ENCODE results near the gene DNM2.
"Not testable (repeated sequence)": the region's sequence is repeated elsewhere in the genome, so short reads cannot be mapped to it uniquely, and the experiment has no call there.

The DNM2 gene

GRCh38 chr19:10871711-10872545, 154.0 kb downstream of the DNM2 start:
- DNase-seq (ENCODE audit: low spot score) = peak; percentile 38
- Mint-ChIP-seq H3K4me3 (peak overlapping the region; percentile 92), H3K36me3 (ENCODE audit: low read depth) (peaks cover 6% of the 10 kb centered on the region), H3K9me3 (no peaks in the 10 kb centered on the region), H3K27ac (peak overlapping the region; percentile 95), H3K27me3 (ENCODE audit: low read depth) (no peaks in the 10 kb centered on the region), H3K4me1 (ENCODE audit: low read depth) (peaks cover 29% of the 10 kb centered on the region)

DNA sequence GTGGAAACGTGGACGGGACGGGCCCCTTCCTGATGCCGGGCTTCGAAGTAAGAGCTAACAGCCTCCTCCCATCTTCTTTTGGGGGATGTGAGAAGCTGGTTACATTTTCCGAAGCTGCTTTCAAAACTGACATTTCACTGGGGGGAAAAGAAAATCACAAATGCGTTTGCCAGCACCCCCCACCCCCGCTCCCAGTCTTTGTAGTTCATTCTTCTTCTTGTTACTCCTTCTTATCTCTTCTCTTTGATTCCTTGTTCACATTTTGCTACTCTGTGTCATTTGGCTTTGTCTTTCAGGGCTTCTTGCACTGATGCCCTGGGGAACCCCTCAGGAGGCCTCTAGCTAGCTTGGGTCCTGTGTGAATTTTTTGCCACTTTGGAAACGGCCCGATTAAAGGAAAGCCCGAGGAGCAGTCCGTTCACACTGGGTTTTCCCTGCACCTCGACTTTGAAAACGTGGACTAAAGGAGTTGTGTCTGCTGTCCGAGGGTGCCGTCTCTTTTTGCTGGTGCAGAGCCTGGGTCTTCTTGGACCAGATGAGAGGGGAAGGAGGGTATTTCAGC, 154.7 kb downstream of the DNM2 start:
- Mint-ChIP-seq H3K36me3 (ENCODE audit: low read depth) (peaks cover 6% of the 10 kb centered on the region), H3K4me3 (peak overlapping the region; percentile 92), H3K4me1 (ENCODE audit: low read depth) (peaks cover 31% of the 10 kb centered on the region), H3K27ac (peak overlapping the region; percentile 95), H3K27me3 (ENCODE audit: low read depth) (no peaks in the 10 kb centered on the region), H3K9me3 (no peaks in the 10 kb centered on the region)
- no peak for DNase-seq (ENCODE audit: low spot score)

GRCh38 chr19:10874024-10874423, 156.1 kb downstream of the DNM2 start:
- DNase-seq (ENCODE audit: low spot score) = no peak
- Mint-ChIP-seq H3K9me3 (no peaks in the 10 kb centered on the region), H3K27ac (peak overlapping the region; percentile 55), H3K4me1 (ENCODE audit: low read depth) (peaks cover 34% of the 10 kb centered on the region), H3K36me3 (ENCODE audit: low read depth) (peaks cover 6% of the 10 kb centered on the region), H3K27me3 (ENCODE audit: low read depth) (no peaks in the 10 kb centered on the region), H3K4me3 (peak overlapping the region; percentile 42)

- H3K27ac Mint-ChIP-seq = peak overlapping the region; percentile 26
- no peaks in the 10 kb centered on the region for H3K27me3 Mint-ChIP-seq (ENCODE audit: low read depth)
- no peak overlapping the region for H3K4me3 Mint-ChIP-seq
- no peaks in the 10 kb centered on the region for H3K9me3 Mint-ChIP-seq
- peaks cover 31% of the 10 kb centered on the region for H3K4me1 Mint-ChIP-seq (ENCODE audit: low read depth)
- no peak for DNase-seq (ENCODE audit: low spot score)
- peaks cover 9% of the 10 kb centered on the region for H3K36me3 Mint-ChIP-seq (ENCODE audit: low read depth)
Observed at GRCh38 chr19:10876459-10877240, 158.8 kb downstream of the DNM2 start.

GRCh38 chr19:10877608-10878007, 159.7 kb downstream of the DNM2 start:
- DNase-seq (ENCODE audit: low spot score); H3K27me3 Mint-ChIP-seq (ENCODE audit: low read depth); H3K4me3 Mint-ChIP-seq; H3K9me3 Mint-ChIP-seq; H3K36me3 Mint-ChIP-seq (ENCODE audit: low read depth): not testable (repeated sequence)
- Mint-ChIP-seq H3K27ac (peak overlapping the region; percentile 73), H3K4me1 (ENCODE audit: low read depth) (peaks cover 30% of the 10 kb centered on the region)

DNA sequence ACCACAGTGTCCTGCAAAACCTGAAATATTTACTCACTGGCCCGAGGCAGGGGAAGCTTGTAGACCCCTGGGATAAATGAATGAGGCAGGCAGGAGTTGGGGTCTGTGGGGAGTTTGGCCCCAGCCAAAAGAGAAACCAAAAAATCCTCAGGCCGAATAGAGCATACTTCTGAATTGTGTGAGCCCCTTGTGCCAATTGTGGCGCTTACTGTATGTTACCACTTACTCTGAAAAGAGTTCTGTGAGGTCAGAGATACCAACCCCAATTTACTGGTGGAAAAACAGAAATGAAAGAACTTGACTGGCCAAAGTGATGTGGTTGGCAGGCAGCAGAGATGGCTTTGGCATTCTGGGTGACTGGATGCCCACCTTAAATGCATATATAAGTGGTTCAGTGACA, 160.4 kb downstream of the DNM2 start:
- peaks cover 24% of the 10 kb centered on the region for H3K4me1 Mint-ChIP-seq (ENCODE audit: low read depth)
- H3K9me3 Mint-ChIP-seq = no peaks in the 10 kb centered on the region
- peak overlapping the region; percentile 51 for H3K4me3 Mint-ChIP-seq
- H3K27me3 Mint-ChIP-seq (ENCODE audit: low read depth) = no peaks in the 10 kb centered on the region
- H3K27ac Mint-ChIP-seq = peak overlapping the region; percentile 73
- no peak for DNase-seq (ENCODE audit: low spot score)
- H3K36me3 Mint-ChIP-seq (ENCODE audit: low read depth) = peaks cover 7% of the 10 kb centered on the region
